NOMO-1 treated with DMSO at 0.1 percent for 48 hours (cell line): ENCODE data around the gene SLC34A3.
"Not testable (repeated sequence)": the region's sequence is repeated elsewhere in the genome, so short reads cannot be mapped to it uniquely, and the experiment has no call there.

Experiments
- DNase-seq: peaks from one replicate; lab custom pipeline; 2025; ENCODE audit not compliant: unreplicated experiment; lab: John Stamatoyannopoulos, UW

Gene SLC34A3

GRCh38 chr9:137255448-137256114 is 24.9 kb downstream of the SLC34A3 start:
- peak; percentile 46 for DNase-seq

- no peak for DNase-seq
Measured at GRCh38 chr9:137256362-137256761, 25.7 kb downstream of the SLC34A3 start.

- no peak for DNase-seq
Measured at GRCh38 chr9:137256856-137257255, 26.2 kb downstream of the SLC34A3 start.

GRCh38 chr9:137262173-137262908 is 31.6 kb downstream of the SLC34A3 start:
- DNase-seq = not testable (repeated sequence)

- DNase-seq = no peak
Measured at GRCh38 chr9:137262909-137263285, 32.2 kb downstream of the SLC34A3 start.

- DNase-seq = no peak
Measured at GRCh38 chr9:137263506-137263905, 32.8 kb downstream of the SLC34A3 start.

GRCh38 chr9:137264067-137264466 is 33.4 kb downstream of the SLC34A3 start:
- DNase-seq = no peak

- no peak for DNase-seq
Measured at GRCh38 chr9:137265496-137266161, 34.9 kb downstream of the SLC34A3 start.

- DNase-seq = no peak
Measured at GRCh38 chr9:137266162-137266527, 35.4 kb downstream of the SLC34A3 start.

GRCh38 chr9:137266585-137267453 is 36.1 kb downstream of the SLC34A3 start:
- DNase-seq = no peak

- DNase-seq = no peak
Measured at GRCh38 chr9:137267933-137268355, 37.2 kb downstream of the SLC34A3 start.

- DNase-seq = no peak
Measured at GRCh38 chr9:137268538-137269201, 38.0 kb downstream of the SLC34A3 start.

GRCh38 chr9:137269231-137269772 is 38.6 kb downstream of the SLC34A3 start:
- peak; percentile 94 for DNase-seq

- DNase-seq = no peak
Measured at GRCh38 chr9:137270929-137271695, 40.4 kb downstream of the SLC34A3 start.

- DNase-seq = no peak
Measured at GRCh38 chr9:137271696-137272076, 41.0 kb downstream of the SLC34A3 start.

GRCh38 chr9:137272241-137273094 is 41.8 kb downstream of the SLC34A3 start:
- no peak for DNase-seq

- no peak for DNase-seq
Measured at GRCh38 chr9:137273095-137273490, 42.4 kb downstream of the SLC34A3 start.

GRCh38 chr9:137273611-137274320 is 43.1 kb downstream of the SLC34A3 start:
- DNase-seq = no peak
